Activated CD4-positive, CD25-positive, alpha-beta regulatory T cell treated with anti-CD3 and anti-CD28 coated beads, Interleukin-2, amount 50 U/mL, for 24 hours (primary cell): Measurements from ENCODE around the gene CLEC2D.
"Not testable (repeated sequence)": the region's sequence is repeated elsewhere in the genome, so short reads cannot be mapped to it uniquely, and the experiment has no call there.

Source experiments
- ATAC-seq, 2 donors: fragments of 150-1000 bp; cut with Tn5 transposase; one replicate each; pipeline ENCODE4 v1.10.0; 2021; ENCODE audit warnings: mild to moderate bottlenecking in 1 of 2, moderate library complexity in 1 of 2

Gene CLEC2D

DNA sequence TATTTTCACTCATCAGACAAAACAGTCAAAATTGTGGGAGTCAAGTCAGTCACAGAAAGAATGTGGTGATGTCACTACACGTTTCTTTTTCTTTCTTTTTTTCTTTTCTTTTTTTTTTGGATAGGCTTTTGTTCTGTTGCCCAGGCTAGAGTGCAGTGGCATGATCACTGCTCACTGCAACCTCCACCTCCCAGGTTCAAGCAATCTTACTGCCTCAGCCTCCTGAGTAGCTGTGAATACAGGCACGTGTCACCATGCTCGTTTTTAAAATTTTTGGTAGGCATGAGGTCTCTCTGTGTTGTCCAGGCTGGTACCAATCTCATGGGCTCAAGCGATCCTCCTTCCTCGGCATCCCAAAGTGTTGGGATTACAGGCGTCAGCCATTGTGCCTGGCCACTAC lies 61.1 kb downstream of the CLEC2D start:
- no peak for ATAC-seq

DNA sequence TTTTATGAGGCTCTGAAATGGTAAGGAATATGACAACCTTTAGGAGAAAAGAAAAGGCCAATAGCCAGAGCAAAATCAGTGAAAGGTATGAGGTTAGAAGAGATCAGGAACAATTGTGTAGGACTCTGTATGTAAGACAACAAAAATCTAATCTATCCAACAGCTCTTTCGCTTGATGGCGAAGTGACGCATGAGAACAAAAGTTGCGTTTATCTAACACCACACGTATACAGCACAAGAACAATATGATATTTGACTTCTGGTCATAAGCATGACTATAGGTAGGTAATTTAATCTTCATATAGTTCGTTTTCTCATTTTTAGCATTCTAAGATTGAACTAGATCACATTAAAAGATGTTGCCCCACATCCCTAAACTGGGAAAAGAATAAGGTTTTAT lies 61.9 kb downstream of the CLEC2D start:
- ATAC-seq, result no peak

DNA sequence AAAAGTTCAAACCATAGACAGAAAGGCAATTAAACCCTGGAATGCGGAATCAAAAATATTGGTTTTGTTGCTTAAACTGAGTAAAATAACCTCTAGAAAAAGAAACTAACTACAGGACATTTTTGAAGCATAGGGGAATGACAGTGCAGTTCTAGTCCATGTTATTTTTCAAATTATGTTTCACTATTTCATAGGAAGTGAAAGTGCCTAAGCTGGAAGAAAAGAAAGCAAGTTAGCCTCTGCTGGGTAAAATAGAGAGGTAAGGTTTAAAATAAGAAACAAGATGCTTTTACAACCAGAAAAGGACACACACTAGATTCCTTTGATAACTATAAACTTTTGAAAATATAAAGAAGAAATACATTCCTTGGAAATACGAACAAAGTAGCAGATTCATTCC lies 62.3 kb downstream of the CLEC2D start:
- ATAC-seq, result peak in 1 of 2 donors; percentile 56

DNA sequence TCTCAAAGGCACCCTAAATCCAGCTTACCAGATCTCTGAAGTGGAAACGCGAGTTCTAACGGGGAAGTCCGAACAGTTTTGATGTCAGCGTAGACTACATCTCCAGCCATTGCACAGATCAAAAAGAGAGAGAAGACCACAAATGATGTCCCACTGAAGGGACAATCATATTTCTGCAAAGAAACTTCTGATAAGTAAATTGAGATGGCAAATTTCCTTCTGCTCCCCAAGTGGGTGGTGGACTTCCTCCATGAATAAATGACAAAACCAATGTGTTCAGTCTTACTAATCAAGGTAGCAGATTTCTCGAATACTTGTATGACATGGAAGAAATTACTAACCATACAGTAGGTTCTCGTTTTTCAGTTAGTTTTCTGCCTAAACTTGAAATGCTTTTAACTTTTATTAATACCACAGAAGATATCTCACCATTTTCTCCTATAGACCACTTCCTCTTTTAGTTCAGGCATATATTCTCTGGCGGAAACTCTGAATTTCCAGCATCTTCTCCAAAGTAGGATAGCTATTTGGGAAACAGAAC lies 63.5 kb downstream of the CLEC2D start, which contains the start of gene CLECL1:
Gene CLECL1, minus strand, starts transcription at position 177 of the 541 bp plus-strand sequence.
- peak; percentile 72 to 78 for ATAC-seq

DNA sequence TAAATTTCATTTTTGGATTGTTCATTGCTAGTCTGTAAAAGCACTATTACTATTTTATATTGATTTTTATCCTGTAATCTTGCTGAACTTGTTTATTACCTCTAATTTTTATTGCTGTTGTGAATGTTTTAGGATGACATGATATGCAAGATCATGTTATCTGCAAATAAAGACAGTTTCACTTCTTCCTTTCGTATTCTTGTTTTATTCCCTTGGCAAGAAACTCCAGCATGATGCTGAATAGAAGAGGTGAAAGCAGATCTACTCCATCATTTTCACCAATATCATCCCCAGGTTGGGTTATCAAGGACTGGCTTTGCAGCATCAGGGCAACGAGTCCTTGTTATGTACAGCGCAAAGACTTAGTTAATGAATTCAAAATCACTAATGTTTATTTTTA lies 66.1 kb downstream of the CLEC2D start:
- no peak for ATAC-seq

DNA sequence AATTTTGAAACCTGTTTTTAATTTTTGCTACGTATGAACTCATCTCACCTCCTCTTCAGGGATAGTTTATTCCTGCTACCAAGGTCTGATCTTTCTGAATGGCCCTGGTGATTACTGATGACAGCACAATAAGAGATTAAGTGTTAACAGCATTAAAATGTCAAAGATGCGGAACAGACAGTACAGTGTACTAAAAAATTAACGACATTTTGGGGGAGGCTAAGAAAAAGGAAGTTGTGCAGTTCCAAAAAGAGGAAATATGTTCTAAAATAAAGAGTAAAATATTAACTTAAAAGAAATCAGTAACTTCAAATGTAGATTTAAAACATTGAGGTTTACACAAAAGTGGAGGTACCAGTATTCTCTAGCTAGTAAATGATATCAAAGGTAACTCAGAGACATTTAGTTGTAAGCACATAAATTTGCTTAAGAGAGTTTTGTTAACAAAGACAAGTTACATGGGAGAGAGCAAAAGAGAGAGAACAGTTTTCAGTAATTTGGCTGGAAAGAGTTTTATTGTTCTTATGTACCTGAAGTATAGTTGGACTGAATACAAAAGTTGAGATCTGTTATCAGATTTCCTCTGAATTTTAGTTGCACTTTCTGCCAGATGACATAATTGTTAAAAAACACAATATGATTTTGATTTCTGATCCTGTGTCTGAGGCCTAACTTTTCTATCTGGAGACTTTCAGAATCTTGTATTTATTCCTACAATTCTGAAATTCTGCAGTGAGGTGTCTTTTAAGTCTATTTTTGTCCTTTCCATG lies 67.6 kb downstream of the CLEC2D start:
- ATAC-seq, result no peak

DNA sequence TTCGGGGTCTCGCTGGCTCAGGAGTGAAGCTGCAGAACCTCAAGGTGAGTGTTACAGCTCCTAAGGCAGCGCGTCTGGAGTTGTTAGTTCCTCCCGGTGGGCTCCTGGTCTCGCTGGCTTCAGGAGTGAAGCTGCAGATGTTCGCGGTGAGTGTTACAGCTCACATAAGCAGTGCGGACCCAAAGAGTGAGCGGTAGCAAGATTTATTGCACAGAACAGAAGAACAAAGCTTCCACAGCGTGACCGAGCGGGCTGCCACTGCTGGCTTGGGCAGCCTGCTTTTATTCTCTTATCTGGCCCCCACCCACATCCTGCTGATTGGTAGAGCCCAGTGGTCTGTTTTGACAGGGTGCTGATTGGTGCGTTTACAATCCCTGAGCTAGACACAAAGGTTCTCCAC lies 69.4 kb downstream of the CLEC2D start:
- not testable (repeated sequence) for ATAC-seq

DNA sequence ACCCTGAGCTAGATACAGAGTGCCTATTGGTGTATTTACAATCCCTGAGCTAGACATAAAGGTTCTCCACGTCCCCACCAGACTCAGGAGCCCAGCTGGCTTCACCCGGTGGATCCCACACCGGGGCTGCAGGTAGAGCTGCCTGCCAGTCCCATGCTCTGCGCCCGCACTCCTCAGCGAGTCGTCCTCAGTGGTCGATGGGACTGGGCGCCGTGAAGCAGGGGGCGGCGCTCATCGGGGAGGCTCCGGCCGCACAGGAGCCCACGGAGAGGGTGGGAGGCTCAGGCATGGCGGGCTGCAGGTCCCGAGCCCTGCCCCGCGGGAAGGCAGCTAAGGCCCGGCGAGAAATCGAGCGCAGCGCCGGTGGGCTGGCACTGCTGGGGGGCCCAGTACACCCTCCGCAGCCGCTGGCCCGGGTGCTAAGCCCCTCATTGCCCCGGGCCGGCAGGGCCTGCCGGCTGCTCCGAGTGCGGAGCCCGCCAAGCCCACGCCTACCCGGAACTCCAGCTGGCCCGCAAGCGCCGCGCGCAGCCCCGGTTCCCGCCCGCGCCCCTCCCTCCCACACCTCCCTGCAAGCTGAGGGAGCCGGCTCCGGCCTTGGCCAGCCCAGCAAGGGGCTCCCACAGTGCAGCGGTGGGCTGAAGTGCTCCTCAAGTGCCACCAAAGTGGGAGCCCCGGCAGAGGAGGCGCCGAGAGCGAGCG lies 70.0 kb downstream of the CLEC2D start:
- ATAC-seq, result not testable (repeated sequence)

DNA sequence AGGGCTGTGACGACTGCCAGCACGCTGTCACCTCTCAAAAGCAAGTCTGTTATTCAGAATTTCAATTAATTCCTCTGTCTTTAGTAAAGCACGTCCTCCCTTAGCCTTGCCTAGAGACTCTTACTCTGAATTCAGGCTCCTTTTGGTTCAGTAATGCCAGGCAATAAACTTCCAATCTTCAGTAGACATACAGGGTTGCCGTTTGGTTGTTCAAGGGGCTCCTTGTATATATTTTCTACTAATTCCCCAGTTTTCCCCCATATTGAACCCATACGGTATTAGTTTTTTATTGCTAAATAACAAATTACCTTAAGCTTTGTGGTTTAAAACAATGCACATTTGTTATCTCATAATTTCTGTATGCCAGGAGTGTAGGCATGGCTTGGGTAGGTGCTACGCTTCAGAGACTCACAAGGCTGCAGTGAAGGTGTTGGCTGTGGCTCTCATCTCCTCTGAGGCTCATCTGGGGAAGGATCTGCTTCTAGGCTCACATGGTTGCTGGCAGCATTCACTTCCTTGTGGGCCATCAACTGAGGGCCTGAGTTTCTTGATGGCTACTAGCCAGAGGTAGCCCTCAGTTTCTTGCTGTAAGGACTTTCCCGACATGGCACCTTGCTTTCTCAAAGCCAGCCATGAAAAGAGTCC lies 70.7 kb downstream of the CLEC2D start:
- no peak for ATAC-seq

DNA sequence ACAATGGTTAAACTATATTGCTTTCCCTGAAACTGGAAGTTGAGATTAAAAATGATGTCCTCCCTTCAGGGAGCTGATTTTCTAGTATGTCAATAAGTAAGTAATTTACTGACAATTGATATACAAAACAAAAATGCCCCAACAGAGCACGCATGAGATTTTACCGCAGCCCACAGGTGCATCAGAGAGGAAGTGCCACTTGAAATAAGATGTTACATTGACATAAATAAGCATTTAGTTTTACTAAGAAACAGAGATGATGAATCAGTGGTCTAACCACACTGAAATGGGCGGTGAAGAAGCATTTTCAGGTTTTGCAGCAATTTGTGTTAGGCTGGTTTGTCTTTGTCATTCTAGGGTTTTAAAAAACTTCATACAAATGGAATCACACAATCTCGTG lies 72.2 kb downstream of the CLEC2D start:
- ATAC-seq, result peak; percentile 91 to 92

DNA sequence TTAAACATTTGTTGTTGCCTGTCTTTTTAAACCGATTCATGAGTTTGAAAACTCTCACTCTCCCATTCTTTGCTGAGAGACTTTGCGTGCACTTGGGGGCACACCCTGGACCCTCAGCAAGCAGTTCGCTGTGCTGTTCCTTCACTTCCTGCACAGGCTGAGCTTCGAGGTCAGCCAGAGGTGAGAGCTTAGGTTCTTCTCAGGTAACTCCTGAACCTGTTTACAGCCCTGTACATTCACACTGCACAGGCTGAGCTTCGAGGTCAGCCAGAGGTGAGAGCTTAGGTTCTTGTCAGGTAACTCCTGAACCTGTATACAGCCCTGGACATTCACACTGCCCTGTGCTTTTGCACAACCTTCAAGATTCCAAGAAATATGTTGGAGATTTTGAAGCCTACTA lies 73.1 kb downstream of the CLEC2D start:
- peak; percentile 50 for ATAC-seq

DNA sequence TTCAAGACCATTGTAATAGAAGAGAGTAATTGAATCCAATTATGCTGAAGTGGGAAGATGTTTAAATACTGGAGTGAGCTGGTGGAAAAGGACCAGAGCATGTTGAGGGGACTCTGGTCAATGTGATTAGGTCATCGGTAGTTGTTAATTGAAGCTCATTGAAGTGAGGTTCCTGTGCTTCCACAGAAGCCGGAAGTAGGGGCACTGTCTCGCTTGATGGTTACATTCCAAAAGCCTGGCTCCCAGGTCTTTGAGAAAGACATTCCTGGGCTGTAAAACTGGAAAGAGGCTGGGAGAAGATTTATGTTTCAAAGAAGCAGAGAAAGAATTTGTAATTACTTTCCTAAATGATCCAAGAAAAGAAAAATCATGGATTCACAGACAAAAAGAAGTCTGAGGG lies 75.7 kb downstream of the CLEC2D start:
- no peak for ATAC-seq
